Measurements from ENCODE around the gene THAP11. TPM values are rescaled to one million over a fixed set of nuclear protein-coding genes. Genes with fewer than 3 reads are reported as not detected.

The THAP11 gene
- total and polyA plus RNA-seq, 3 experiments from 2014 or later: 52.6 to 153 (median 55.1) TPM

GRCh38 chr16:67805718-67806427, 36.2 kb upstream of the THAP11 start:
- Mint-ChIP-seq H3K27ac (peak overlapping the region; percentile 80 to 97 (median 92)), H3K9me3 (no peaks in the 10 kb centered on the region), H3K4me1 (peaks cover 40 to 51% (median 44%) of the 10 kb centered on the region in 3 donors), H3K4me3 (peak overlapping the region; percentile 86 to 97 (median 94)), H3K36me3 (peaks cover 0 to 31% (median 0%) of the 10 kb centered on the region in 3 donors), H3K27me3 (no peaks in the 10 kb centered on the region)
- H3K4me3 ChIP-seq (ENCODE audit: low read length): peak overlapping the region; percentile 85
- ChIA-PET POLR2A (interaction anchor here (0.6 to 2.0 kb wide), 13 partner anchors 9 to 1363 kb away, joined by 3 to 11 read pairs (median 5); partner anchors contain the start of genes ACD, ATP6V0D1, GFOD2 and NFATC3), CTCF (interaction anchor here (1.0 to 3.1 kb wide), 7 partner anchors 9 to 259 kb away, joined by 3 to 46 read pairs (median 6); partner anchors contain the start of gene GFOD2)
- H3K27ac ChIP-seq (ENCODE audit: low read depth, low read length): peak overlapping the region; percentile 80
- peaks cover 5% of the 10 kb centered on the region for H3K36me3 ChIP-seq (ENCODE audit: insufficient read depth, low read length)
- peak in 1 of 5 donors; percentile 1 for DNase-seq
- no peaks in the 10 kb centered on the region for H3K27me3 ChIP-seq (ENCODE audit: insufficient read depth, low read length, poor library complexity, severe bottlenecking)
- peaks cover 42% of the 10 kb centered on the region for H3K4me1 ChIP-seq (ENCODE audit: insufficient read depth, low read length)
- no peaks in the 10 kb centered on the region for H3K9me3 ChIP-seq (ENCODE audit: low read length)

GRCh38 chr16:67806428-67807147, 35.5 kb upstream of the THAP11 start, which contains the start of the genes RANBP10 and TSNAXIP1:
RANBP10 (minus strand) TSS chr16:67806560; CDS start chr16:67806536, 24 bp downstream.
TSNAXIP1 (plus strand) TSS chr16:67806889; CDS start chr16:67807150, 261 bp downstream.
- Histone ChIP-seq H3K9me3 (ENCODE audit: low read length) (no peaks in the 10 kb centered on the region), H3K27ac (ENCODE audit: low read depth, low read length) (peak within 1 kb of the TSS; percentile 80), H3K36me3 (ENCODE audit: insufficient read depth, low read length) (no peaks in the 10 kb centered on the region), H3K4me1 (ENCODE audit: insufficient read depth, low read length) (peaks cover 35% of the 10 kb centered on the region), H3K4me3 (ENCODE audit: low read length) (peak within 1 kb of the TSS; percentile 85), H3K27me3 (ENCODE audit: insufficient read depth, low read length, poor library complexity, severe bottlenecking) (no peaks in the 10 kb centered on the region)
- peak; percentile 95 to 98 (median 96) for DNase-seq
- POLR2A ChIA-PET: interaction anchor here (0.6 to 2.0 kb wide), 16 partner anchors 9 to 1362 kb away, joined by 3 to 11 read pairs (median 4); partner anchors contain the start of genes ACD, ATP6V0D1, GFOD2 and NFATC3
- no peaks in the 10 kb centered on the region for H3K9me3 Mint-ChIP-seq
- H3K4me1 Mint-ChIP-seq: peaks cover 33 to 44% (median 37%) of the 10 kb centered on the region in 3 donors
- peak within 1 kb of the TSS; percentile 86 to 97 (median 94) for H3K4me3 Mint-ChIP-seq
- CTCF ChIA-PET: interaction anchor here (1.0 to 3.1 kb wide), 9 partner anchors 9 to 259 kb away, joined by 3 to 46 read pairs (median 5); partner anchors contain the start of genes CENPT and GFOD2
- H3K36me3 Mint-ChIP-seq: peaks cover 0 to 26% (median 0%) of the 10 kb centered on the region in 3 donors
- no peaks in the 10 kb centered on the region for H3K27me3 Mint-ChIP-seq
- peak within 1 kb of the TSS; percentile 83 to 97 (median 94) for H3K27ac Mint-ChIP-seq

DNA sequence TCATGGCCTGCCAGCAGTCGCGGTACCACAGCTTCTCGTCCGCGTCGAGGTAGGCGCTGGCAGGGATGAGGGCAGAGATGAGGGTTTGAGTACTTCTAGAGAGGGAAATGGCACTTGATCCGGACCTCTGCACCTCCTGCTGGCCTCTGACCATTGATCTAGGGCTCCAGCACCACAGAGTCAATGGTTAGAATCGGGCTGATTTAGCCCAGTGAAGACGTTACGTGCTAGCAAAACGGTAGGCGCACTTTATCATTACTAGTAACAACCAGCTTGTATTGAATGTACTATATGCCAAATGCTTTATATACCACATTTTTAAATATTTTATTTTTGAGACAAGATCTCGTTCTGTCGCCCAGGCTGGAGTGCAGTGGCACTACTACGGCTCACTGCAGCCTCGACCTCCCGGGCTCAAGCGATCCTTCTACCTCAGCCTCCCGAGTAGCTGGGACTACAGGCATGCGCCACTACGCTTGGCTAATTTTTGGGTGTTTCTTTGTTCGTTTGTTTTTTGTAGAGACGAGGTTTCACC, 34.9 kb upstream of the THAP11 start:
- Histone ChIP-seq H3K27me3 (ENCODE audit: insufficient read depth, low read length, poor library complexity, severe bottlenecking) (no peaks in the 10 kb centered on the region), H3K4me3 (ENCODE audit: low read length) (peak overlapping the region; percentile 85)
- H3K27me3 Mint-ChIP-seq: no peaks in the 10 kb centered on the region

GRCh38 chr16:67811899-67812298, 30.2 kb upstream of the THAP11 start:
- no peaks in the 10 kb centered on the region for H3K36me3 ChIP-seq (ENCODE audit: insufficient read depth, low read length)
- H3K9me3 Mint-ChIP-seq: no peaks in the 10 kb centered on the region
- H3K36me3 Mint-ChIP-seq: no peaks in the 10 kb centered on the region
- H3K4me1 ChIP-seq (ENCODE audit: insufficient read depth, low read length): peaks cover 6% of the 10 kb centered on the region
- no peaks in the 10 kb centered on the region for H3K9me3 ChIP-seq (ENCODE audit: low read length)
- H3K27me3 ChIP-seq (ENCODE audit: insufficient read depth, low read length, poor library complexity, severe bottlenecking): no peaks in the 10 kb centered on the region
- ChIA-PET POLR2A (interaction anchor here (0.6 kb wide), 1 partner anchor 1127 kb away, joined by 3 read pairs; no protein-coding TSS in a partner anchor), CTCF (interaction anchor here (0.6 to 0.7 kb wide), 2 partner anchors 149 to 1907 kb away, joined by 3 to 4 read pairs; no protein-coding TSS in a partner anchor)
- no peak overlapping the region for H3K4me3 Mint-ChIP-seq
- no peaks in the 10 kb centered on the region for H3K27me3 Mint-ChIP-seq
- peak overlapping the region in 1 of 8 donors; percentile 37 for H3K27ac Mint-ChIP-seq
- no peak for DNase-seq
- H3K4me1 Mint-ChIP-seq: peaks cover 5 to 10% (median 7%) of the 10 kb centered on the region in 3 donors
- H3K27ac ChIP-seq (ENCODE audit: low read depth, low read length): no peak overlapping the region
- no peak overlapping the region for H3K4me3 ChIP-seq (ENCODE audit: low read length)

More for the DNA sequence above, 34.9 kb upstream of the THAP11 start:
- no peaks in the 10 kb centered on the region for H3K36me3 ChIP-seq (ENCODE audit: insufficient read depth, low read length)
- H3K36me3 Mint-ChIP-seq: peaks cover 0 to 21% (median 0%) of the 10 kb centered on the region in 3 donors
- H3K4me1 Mint-ChIP-seq: peaks cover 27 to 38% (median 30%) of the 10 kb centered on the region in 3 donors
- no peaks in the 10 kb centered on the region for H3K9me3 Mint-ChIP-seq
- H3K4me1 ChIP-seq (ENCODE audit: insufficient read depth, low read length): peaks cover 29% of the 10 kb centered on the region
- peak overlapping the region; percentile 80 for H3K27ac ChIP-seq (ENCODE audit: low read depth, low read length)
- CTCF ChIA-PET: interaction anchor here (0.6 to 3.1 kb wide), 9 partner anchors 8 to 260 kb away, joined by 3 to 46 read pairs (median 5); partner anchors contain the start of genes CENPT and GFOD2
- no peak for DNase-seq
- POLR2A ChIA-PET: interaction anchor here (0.6 to 2.0 kb wide), 15 partner anchors 8 to 536 kb away, joined by 3 to 11 read pairs (median 4); partner anchors contain the start of genes ACD, ATP6V0D1, GFOD2 and NFATC3
- H3K4me3 Mint-ChIP-seq: peak overlapping the region; percentile 86 to 97 (median 94)
- no peaks in the 10 kb centered on the region for H3K9me3 ChIP-seq (ENCODE audit: low read length)
- peak overlapping the region; percentile 83 to 97 (median 94) for H3K27ac Mint-ChIP-seq

- Mint-ChIP-seq H3K4me3 (no peak overlapping the region), H3K9me3 (no peaks in the 10 kb centered on the region), H3K27me3 (no peaks in the 10 kb centered on the region), H3K4me1 (peaks cover 2 to 7% (median 6%) of the 10 kb centered on the region in 3 donors), H3K27ac (no peak overlapping the region), H3K36me3 (no peaks in the 10 kb centered on the region)
- DNase-seq: no peak
- H3K4me3 ChIP-seq (ENCODE audit: low read length): no peak overlapping the region
- no peaks in the 10 kb centered on the region for H3K36me3 ChIP-seq (ENCODE audit: insufficient read depth, low read length)
- ChIA-PET CTCF (interaction anchor here (0.6 to 3.0 kb wide), 7 partner anchors 7 to 294 kb away, joined by 3 to 46 read pairs (median 5); partner anchors contain the start of genes RANBP10 and TSNAXIP1), POLR2A (interaction anchor here (1.4 kb wide), 1 partner anchor 8 kb away, joined by 9 read pairs; the partner anchor contains the start of genes RANBP10 and TSNAXIP1)
- no peaks in the 10 kb centered on the region for H3K27me3 ChIP-seq (ENCODE audit: insufficient read depth, low read length, poor library complexity, severe bottlenecking)
- no peaks in the 10 kb centered on the region for H3K9me3 ChIP-seq (ENCODE audit: low read length)
- H3K27ac ChIP-seq (ENCODE audit: low read depth, low read length): no peak overlapping the region
- H3K4me1 ChIP-seq (ENCODE audit: insufficient read depth, low read length): no peaks in the 10 kb centered on the region
Measured at GRCh38 chr16:67814567-67814966, 27.6 kb upstream of the THAP11 start.

- Mint-ChIP-seq H3K36me3 (peaks cover 0 to 2% (median 0%) of the 10 kb centered on the region in 3 donors), H3K27ac (no peak overlapping the region), H3K4me1 (peaks cover 2 to 7% (median 6%) of the 10 kb centered on the region in 3 donors), H3K4me3 (no peak overlapping the region), H3K27me3 (no peaks in the 10 kb centered on the region), H3K9me3 (no peaks in the 10 kb centered on the region)
- Histone ChIP-seq H3K9me3 (ENCODE audit: low read length) (no peaks in the 10 kb centered on the region), H3K4me3 (ENCODE audit: low read length) (no peak overlapping the region), H3K36me3 (ENCODE audit: insufficient read depth, low read length) (no peaks in the 10 kb centered on the region), H3K4me1 (ENCODE audit: insufficient read depth, low read length) (no peaks in the 10 kb centered on the region), H3K27ac (ENCODE audit: low read depth, low read length) (no peak overlapping the region), H3K27me3 (ENCODE audit: insufficient read depth, low read length, poor library complexity, severe bottlenecking) (no peaks in the 10 kb centered on the region)
- CTCF ChIA-PET: no interaction called here
- no peak for DNase-seq
- POLR2A ChIA-PET: no interaction called here
Measured at GRCh38 chr16:67820608-67821259, 21.4 kb upstream of the THAP11 start.

GRCh38 chr16:67822511-67822910, 19.6 kb upstream of the THAP11 start:
- H3K27me3 ChIP-seq (ENCODE audit: insufficient read depth, low read length, poor library complexity, severe bottlenecking): no peaks in the 10 kb centered on the region
- peak overlapping the region in 1 of 8 donors; percentile 47 for H3K27ac Mint-ChIP-seq
- no peaks in the 10 kb centered on the region for H3K27me3 Mint-ChIP-seq
- CTCF ChIA-PET: no interaction called here
- no peaks in the 10 kb centered on the region for H3K9me3 ChIP-seq (ENCODE audit: low read length)
- no peaks in the 10 kb centered on the region for H3K36me3 ChIP-seq (ENCODE audit: insufficient read depth, low read length)
- H3K4me3 Mint-ChIP-seq: no peak overlapping the region
- peaks cover 0 to 14% (median 0%) of the 10 kb centered on the region in 3 donors for H3K36me3 Mint-ChIP-seq
- no peak overlapping the region for H3K4me3 ChIP-seq (ENCODE audit: low read length)
- POLR2A ChIA-PET: no interaction called here
- H3K27ac ChIP-seq (ENCODE audit: low read depth, low read length): no peak overlapping the region
- no peaks in the 10 kb centered on the region for H3K4me1 Mint-ChIP-seq
- no peaks in the 10 kb centered on the region for H3K9me3 Mint-ChIP-seq
- no peak for DNase-seq
- H3K4me1 ChIP-seq (ENCODE audit: insufficient read depth, low read length): no peaks in the 10 kb centered on the region

All from CD8-positive, alpha-beta memory T cell (primary cell).